Iris pigment epithelial cell (primary cell): ENCODE data around the gene REPS2.

Source experiments
- DNase-seq: peaks from one replicate; pipeline ENCODE4 v3.0.0-alpha.2; 2011; ENCODE audit warnings: low read depth

REPS2 gene

GRCh38 chrX:17082831-17083230 lies 136.4 kb downstream of the REPS2 start:
- DNase-seq, result no peak

- no peak for DNase-seq
These were observed 139.9 kb downstream of the REPS2 start for GRCh38 chrX:17086317-17086716.

GRCh38 chrX:17095161-17095560 lies 148.7 kb downstream of the REPS2 start:
- no peak for DNase-seq

- no peak for DNase-seq
These were observed 152.2 kb downstream of the REPS2 start for GRCh38 chrX:17098516-17099247.

GRCh38 chrX:17104433-17104832 lies 158.0 kb downstream of the REPS2 start:
- no peak for DNase-seq

GRCh38 chrX:17120816-17121215 lies 174.4 kb downstream of the REPS2 start:
- no peak for DNase-seq

- DNase-seq, result no peak
These were observed 207.5 kb downstream of the REPS2 start for GRCh38 chrX:17154001-17154400.

- DNase-seq, result no peak
These were observed 214.5 kb downstream of the REPS2 start for GRCh38 chrX:17160975-17161374.

- no peak for DNase-seq
These were observed 215.5 kb downstream of the REPS2 start for GRCh38 chrX:17161991-17162390.

- no peak for DNase-seq
These were observed 217.6 kb downstream of the REPS2 start for GRCh38 chrX:17164079-17164478.

GRCh38 chrX:17164941-17165340 lies 218.5 kb downstream of the REPS2 start:
- no peak for DNase-seq

GRCh38 chrX:17167915-17168314 lies 221.5 kb downstream of the REPS2 start:
- DNase-seq, result no peak

GRCh38 chrX:17170973-17171372 lies 224.5 kb downstream of the REPS2 start:
- DNase-seq, result no peak

GRCh38 chrX:17174671-17175070 lies 228.2 kb downstream of the REPS2 start:
- DNase-seq, result no peak

GRCh38 chrX:17182317-17182716 lies 235.9 kb downstream of the REPS2 start:
- no peak for DNase-seq

GRCh38 chrX:17183566-17183965 lies 237.1 kb downstream of the REPS2 start:
- DNase-seq, result no peak

GRCh38 chrX:17185431-17185830 lies 239.0 kb downstream of the REPS2 start:
- DNase-seq, result no peak

GRCh38 chrX:17187136-17187756 lies 240.8 kb downstream of the REPS2 start:
- no peak for DNase-seq

GRCh38 chrX:17192106-17192505 lies 245.6 kb downstream of the REPS2 start:
- DNase-seq, result peak; percentile 13
